GM12878 (cell line): ENCODE data around the gene MACROD2. TPM values are rescaled to one million over a fixed set of nuclear protein-coding genes. Genes with fewer than 3 reads are reported as not detected.
A peak's percentile ranks its signal among the peaks of the same experiment; 100 is the strongest.

Experiments
- CBX5 ChIP-seq: sonication (generic); IDR thresholded peaks from 2 replicates; pipeline ENCODE4 v1.6.1; 2016; ENCODE audit warnings: low read depth, moderate library complexity, mild to moderate bottlenecking, inconsistent platforms
- KAT2A ChIP-seq: conservative IDR thresholded peaks from 2 replicates; pipeline ENCODE4 v1.6.1; 2011; ENCODE audit warnings: low read depth, low read length; ENCODE audit not compliant: control insufficient read depth
- MYB ChIP-seq: fragments of 150-350 bp; IDR thresholded peaks from 2 replicates; pipeline ENCODE4 v1.6.1; 2014; ENCODE audit warnings: mild to moderate bottlenecking, low read depth, low read length, borderline replicate concordance
- SMC3 ChIP-seq: IDR thresholded peaks from 2 replicates; pipeline ENCODE4 v1.6.1; 2011; ENCODE audit warnings: low read length, improper control_type of control experiment, borderline replicate concordance
- polyA plus RNA-seq, 11 experiments: library from polyadenylated mRNA; depleted of rRNA in 4 of 11; unstranded in 6 of 11; stranded (reverse) in 5 of 11; fragments of >200 nt; fragmentation: Nextera tagmentation in 4 of 11; fragmentation: Illumina TruSeq in 1 of 11; extraction: Ambion mirVana in 4 of 11; extraction: Trizol in 1 of 11; gene quantifications; 1 replicate in 1 of 11; 2 replicates in 10 of 11; pipeline versions ENCODE4 v1.2.1 to v1.2.3, GENCODE V29; 2011 to 2016; ENCODE audit warnings: inconsistent platforms in 2 of 11, missing spikeins in 2 of 11, low read depth in 1 of 11
- total RNA-seq, 4 experiments: library from RNA; depleted of rRNA in 3 of 4; stranded (reverse); fragments of >200 nt in 3 of 4; fragmentation: Illumina TruSeq in 1 of 4; extraction: Trizol in 1 of 4; gene quantifications; 2 replicates each; pipeline versions ENCODE4 v1.2.1 to v1.2.3, GENCODE V29; 2013 to 2021
- TF ChIP-seq, protein P1 (sequence below): fragments of 450-650 bp; IDR thresholded peaks from 2 replicates; pipeline ENCODE4 v1.6.1; 2014; ENCODE audit warnings: mild to moderate bottlenecking
- TF ChIP-seq, protein P2 (sequence below): fragments of 150-350 bp; IDR thresholded peaks from 2 replicates; pipeline ENCODE4 v1.6.1; 2016; ENCODE audit warnings: low read depth, low read length
- TF ChIP-seq, protein P3 (sequence below), 3 experiments: IDR thresholded peaks in 2 of 3; conservative IDR thresholded peaks in 1 of 3; 2 replicates each; pipeline ENCODE4 v1.5.1; 2011; ENCODE audit warnings: low read depth in 3 of 3, low read length in 3 of 3, mild to moderate bottlenecking in 3 of 3, control low read depth in 2 of 3, moderate library complexity in 2 of 3, inconsistent platforms in 1 of 3, mixed read lengths in 1 of 3; ENCODE audit not compliant: control insufficient read depth in 2 of 3, insufficient read depth in 1 of 3; ENCODE audit errors: extremely low read depth in 1 of 3

MACROD2 gene
- total and polyA plus RNA-seq, 10 of the 15 experiments (the other 5 are each of a cell fraction or from before 2014, with no cell fraction given) = 1.1 to 21.5 (median 2.2) TPM

DNA sequence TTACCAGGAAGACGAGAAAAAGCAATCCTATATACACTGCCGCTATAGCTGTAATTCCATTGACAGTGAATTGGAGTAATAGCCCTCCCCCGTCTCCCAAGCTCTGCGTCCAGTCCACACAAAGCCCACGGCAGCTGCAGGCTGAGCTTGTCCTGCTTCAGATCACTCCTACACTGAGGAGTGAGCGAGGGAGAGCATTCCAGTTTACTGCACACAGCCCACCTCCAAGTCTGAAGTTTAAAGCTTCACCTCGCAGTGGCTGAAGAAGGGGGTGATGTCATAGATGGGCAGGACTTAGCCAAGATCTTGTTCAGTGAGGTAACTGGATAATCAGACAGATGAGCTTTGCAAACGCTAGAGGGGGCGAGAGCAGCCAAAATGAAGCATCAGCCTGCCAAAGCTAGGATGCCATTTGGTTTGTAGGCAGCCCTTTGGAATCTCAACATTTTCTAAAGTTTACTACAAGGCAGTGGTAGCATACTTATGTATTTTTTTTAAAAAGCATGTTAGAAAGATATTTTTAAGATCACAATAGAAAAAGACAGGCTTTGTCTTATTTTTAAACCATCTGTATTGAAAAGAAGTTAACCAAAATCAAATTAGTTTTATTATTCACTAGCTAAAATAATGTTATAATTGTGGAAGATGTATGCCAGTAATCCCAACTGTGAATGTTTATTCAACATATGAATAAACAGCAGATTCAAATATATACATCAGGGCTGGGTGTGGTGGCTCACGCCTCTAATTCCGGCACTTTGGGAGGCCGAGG lies 342.3 kb downstream of the MACROD2 start, which contains the start of gene FLRT3 (continued):
- TF ChIP-seq, protein P1, sequence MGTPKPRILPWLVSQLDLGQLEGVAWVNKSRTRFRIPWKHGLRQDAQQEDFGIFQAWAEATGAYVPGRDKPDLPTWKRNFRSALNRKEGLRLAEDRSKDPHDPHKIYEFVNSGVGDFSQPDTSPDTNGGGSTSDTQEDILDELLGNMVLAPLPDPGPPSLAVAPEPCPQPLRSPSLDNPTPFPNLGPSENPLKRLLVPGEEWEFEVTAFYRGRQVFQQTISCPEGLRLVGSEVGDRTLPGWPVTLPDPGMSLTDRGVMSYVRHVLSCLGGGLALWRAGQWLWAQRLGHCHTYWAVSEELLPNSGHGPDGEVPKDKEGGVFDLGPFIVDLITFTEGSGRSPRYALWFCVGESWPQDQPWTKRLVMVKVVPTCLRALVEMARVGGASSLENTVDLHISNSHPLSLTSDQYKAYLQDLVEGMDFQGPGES = no peak
- TF ChIP-seq, protein P2, sequence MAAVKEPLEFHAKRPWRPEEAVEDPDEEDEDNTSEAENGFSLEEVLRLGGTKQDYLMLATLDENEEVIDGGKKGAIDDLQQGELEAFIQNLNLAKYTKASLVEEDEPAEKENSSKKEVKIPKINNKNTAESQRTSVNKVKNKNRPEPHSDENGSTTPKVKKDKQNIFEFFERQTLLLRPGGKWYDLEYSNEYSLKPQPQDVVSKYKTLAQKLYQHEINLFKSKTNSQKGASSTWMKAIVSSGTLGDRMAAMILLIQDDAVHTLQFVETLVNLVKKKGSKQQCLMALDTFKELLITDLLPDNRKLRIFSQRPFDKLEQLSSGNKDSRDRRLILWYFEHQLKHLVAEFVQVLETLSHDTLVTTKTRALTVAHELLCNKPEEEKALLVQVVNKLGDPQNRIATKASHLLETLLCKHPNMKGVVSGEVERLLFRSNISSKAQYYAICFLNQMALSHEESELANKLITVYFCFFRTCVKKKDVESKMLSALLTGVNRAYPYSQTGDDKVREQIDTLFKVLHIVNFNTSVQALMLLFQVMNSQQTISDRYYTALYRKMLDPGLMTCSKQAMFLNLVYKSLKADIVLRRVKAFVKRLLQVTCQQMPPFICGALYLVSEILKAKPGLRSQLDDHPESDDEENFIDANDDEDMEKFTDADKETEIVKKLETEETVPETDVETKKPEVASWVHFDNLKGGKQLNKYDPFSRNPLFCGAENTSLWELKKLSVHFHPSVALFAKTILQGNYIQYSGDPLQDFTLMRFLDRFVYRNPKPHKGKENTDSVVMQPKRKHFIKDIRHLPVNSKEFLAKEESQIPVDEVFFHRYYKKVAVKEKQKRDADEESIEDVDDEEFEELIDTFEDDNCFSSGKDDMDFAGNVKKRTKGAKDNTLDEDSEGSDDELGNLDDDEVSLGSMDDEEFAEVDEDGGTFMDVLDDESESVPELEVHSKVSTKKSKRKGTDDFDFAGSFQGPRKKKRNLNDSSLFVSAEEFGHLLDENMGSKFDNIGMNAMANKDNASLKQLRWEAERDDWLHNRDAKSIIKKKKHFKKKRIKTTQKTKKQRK = no peak
- TF ChIP-seq, protein P3, sequence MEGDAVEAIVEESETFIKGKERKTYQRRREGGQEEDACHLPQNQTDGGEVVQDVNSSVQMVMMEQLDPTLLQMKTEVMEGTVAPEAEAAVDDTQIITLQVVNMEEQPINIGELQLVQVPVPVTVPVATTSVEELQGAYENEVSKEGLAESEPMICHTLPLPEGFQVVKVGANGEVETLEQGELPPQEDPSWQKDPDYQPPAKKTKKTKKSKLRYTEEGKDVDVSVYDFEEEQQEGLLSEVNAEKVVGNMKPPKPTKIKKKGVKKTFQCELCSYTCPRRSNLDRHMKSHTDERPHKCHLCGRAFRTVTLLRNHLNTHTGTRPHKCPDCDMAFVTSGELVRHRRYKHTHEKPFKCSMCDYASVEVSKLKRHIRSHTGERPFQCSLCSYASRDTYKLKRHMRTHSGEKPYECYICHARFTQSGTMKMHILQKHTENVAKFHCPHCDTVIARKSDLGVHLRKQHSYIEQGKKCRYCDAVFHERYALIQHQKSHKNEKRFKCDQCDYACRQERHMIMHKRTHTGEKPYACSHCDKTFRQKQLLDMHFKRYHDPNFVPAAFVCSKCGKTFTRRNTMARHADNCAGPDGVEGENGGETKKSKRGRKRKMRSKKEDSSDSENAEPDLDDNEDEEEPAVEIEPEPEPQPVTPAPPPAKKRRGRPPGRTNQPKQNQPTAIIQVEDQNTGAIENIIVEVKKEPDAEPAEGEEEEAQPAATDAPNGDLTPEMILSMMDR (IDR thresholded peaks at IDR 0.05 in 2 of 3, conservative IDR thresholded peaks at IDR 0.05 in 1 of 3; ENCODE audit: control insufficient read depth in 2 of 3, extremely low read depth in 1 of 3, insufficient read depth in 1 of 3, low read depth in 3 of 3, low read length in 3 of 3) = peak; percentile 70 to 85 (median 75)
- no peak for TF ChIP-seq MYB
- TF ChIP-seq SMC3 = peak; percentile 87
- TF ChIP-seq CBX5 = no peak
- TF ChIP-seq KAT2A = no peak
